Brain microvascular endothelial cell (primary cell): Measurements from ENCODE around the gene TRIM50.
"Not testable (repeated sequence)": the region's sequence is repeated elsewhere in the genome, so short reads cannot be mapped to it uniquely, and the experiment has no call there.

Source experiments
- DNase-seq: peaks from one replicate; pipeline ENCODE4 v3.0.0-alpha.2; 2020
- H3K27ac ChIP-seq: fragments of 250-450 bp; sonication (Bioruptor Pico); 2 replicates; pipeline ENCODE4 v1.5.1; 2020; ENCODE audit warnings: mild to moderate bottlenecking, moderate library complexity
- H3K27me3 ChIP-seq: fragments of 250-450 bp; sonication (Bioruptor Pico); replicated peaks from 2 replicates; pipeline ENCODE4 v1.5.1; 2020; ENCODE audit warnings: mild to moderate bottlenecking
- H3K36me3 ChIP-seq: fragments of 250-450 bp; sonication (Bioruptor Pico); replicated peaks from 2 replicates; pipeline ENCODE4 v1.5.1; 2020; ENCODE audit warnings: mild to moderate bottlenecking
- H3K4me3 ChIP-seq: 2 replicates; pipeline ENCODE4 v1.5.1; 2011; ENCODE audit warnings: low read depth, mild to moderate bottlenecking, control low read depth, low read length, moderate library complexity
- in situ Hi-C: cut with HindIII; loops from 2 replicates; pipeline ENCODE4 v1.10.0; 2017; ENCODE audit warnings: low sequenced_read_pairs, low pct_ligation_motif_present
- TF ChIP-seq, protein P1 (sequence below): IDR thresholded peaks from 2 replicates; pipeline ENCODE4 v1.5.1; 2011; ENCODE audit warnings: low read depth, mild to moderate bottlenecking, moderate library complexity, low read length, control low read depth, inconsistent platforms; ENCODE audit errors: missing control alignments

TRIM50 gene

DNA sequence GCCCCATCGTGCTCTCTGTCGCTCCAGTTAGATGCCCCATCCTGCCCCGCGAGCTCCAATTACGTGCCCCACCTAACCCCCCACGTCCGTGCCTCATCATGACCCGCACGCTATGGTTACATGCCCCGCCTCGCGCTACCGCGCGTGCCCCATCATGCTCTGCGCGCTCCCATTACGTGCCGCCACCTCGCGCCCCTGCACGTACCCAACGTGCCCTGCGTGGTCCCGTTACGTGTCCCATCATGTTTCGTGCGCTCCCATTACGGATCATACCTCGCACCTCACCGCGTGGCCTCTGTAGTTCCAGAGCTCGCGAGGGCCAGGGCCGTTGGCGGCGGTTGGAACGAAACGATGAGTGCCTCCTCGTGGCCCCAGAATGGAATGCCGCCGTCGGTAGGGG is at the start of gene TRIM50, which contains the start of gene FKBP6:
TRIM50 (minus strand) TSS at position 161 of the 400 bp plus-strand sequence. CDS start 3,295 bp downstream, outside the sequence.
FKBP6 (plus strand) TSS at position 240 of the 400 bp plus-strand sequence. CDS start 268 bp downstream, outside the sequence.
- H3K27ac ChIP-seq, H3K36me3 ChIP-seq, H3K4me3 ChIP-seq, H3K27me3 ChIP-seq, DNase-seq, in situ Hi-C loops: not testable (repeated sequence)

DNA sequence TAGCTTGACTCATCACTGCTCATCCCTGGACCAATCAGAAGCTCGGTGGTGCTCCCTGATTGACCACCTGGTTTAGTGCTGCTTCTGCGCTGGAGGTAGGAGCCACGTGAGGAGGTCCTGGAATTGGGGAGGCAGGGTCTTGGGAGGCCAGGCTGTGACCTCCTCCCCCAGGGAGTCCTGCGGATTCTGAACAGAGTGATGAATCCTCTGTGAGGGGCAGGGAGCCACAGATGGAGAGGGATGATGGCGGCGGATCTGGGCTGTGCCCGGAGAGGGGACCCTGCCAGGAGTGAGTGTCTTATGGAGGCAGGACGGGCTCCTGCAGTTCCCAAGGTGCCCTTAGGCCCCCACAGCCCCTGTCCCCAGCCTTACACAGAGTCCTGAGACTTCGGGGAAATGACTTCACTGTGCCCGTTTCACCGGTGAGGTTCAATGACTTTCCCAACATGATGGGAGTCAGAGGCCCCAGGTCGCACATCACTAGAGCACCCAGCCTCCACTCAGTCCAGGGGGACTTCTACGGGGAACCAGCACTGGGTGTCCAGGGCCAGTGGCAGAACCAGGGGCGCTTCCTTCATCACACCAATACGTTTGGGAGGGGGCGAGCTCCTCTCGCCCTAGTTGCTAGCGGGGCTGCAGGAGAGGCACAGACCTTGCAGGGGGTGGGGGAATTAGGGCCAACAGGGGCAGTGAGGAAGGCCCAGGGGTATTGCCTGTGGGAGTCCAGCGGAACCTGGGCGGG is 49.0 kb upstream of the TRIM50 start:
- H3K27me3 ChIP-seq = no peaks in the 10 kb centered on the region
- no peak overlapping the region for H3K27ac ChIP-seq
- in situ Hi-C loops = no loop called here
- no peak overlapping the region for H3K4me3 ChIP-seq
- no peak for DNase-seq
- TF ChIP-seq, protein P1, sequence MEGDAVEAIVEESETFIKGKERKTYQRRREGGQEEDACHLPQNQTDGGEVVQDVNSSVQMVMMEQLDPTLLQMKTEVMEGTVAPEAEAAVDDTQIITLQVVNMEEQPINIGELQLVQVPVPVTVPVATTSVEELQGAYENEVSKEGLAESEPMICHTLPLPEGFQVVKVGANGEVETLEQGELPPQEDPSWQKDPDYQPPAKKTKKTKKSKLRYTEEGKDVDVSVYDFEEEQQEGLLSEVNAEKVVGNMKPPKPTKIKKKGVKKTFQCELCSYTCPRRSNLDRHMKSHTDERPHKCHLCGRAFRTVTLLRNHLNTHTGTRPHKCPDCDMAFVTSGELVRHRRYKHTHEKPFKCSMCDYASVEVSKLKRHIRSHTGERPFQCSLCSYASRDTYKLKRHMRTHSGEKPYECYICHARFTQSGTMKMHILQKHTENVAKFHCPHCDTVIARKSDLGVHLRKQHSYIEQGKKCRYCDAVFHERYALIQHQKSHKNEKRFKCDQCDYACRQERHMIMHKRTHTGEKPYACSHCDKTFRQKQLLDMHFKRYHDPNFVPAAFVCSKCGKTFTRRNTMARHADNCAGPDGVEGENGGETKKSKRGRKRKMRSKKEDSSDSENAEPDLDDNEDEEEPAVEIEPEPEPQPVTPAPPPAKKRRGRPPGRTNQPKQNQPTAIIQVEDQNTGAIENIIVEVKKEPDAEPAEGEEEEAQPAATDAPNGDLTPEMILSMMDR = no peak
- no peaks in the 10 kb centered on the region for H3K36me3 ChIP-seq

DNA sequence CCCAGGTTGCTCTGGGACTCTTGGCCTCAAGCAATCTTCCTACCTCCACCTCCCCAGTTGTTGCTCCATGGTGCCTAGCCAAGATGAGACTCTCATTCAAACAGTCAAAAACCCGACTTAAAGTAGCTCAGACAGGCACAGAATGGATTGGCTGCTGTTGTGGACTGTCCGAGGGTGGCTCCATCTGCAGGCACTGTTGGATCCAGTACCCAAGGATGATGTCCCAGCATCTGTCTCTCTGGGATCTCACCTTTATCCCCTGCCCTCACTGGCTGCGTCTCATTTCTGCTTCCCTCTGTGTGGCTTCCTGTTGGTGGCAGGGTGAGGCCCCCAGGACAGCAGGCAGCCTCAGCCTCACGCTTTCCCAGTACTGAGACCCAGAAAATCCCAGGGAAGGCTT is 48.4 kb upstream of the TRIM50 start:
- H3K4me3 ChIP-seq, H3K36me3 ChIP-seq, H3K27ac ChIP-seq, DNase-seq, H3K27me3 ChIP-seq, in situ Hi-C loops: not testable (repeated sequence)

DNA sequence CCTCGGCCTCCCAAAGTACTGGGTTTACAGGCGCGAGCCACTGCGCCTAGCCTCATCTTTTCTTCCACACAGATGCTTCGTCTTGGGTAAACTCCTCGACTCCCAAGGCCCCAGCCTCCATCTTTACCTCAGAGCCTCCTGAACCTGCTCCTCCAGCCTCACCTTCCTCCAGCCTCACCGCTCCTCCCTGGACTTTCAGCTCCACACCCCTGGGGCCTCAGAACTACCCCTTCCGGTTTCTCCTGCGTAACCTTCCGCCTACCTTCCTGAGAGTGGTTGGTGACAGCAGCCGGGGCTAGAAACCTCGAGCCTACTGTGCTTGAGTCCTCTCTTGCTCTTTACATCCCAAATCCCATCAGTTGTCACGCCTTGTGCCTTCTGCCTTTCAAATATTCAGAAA is 45.9 kb upstream of the TRIM50 start:
- in situ Hi-C loops = no loop called here
- no peak for DNase-seq
- Histone ChIP-seq H3K36me3 (no peaks in the 10 kb centered on the region), H3K4me3 (no peak overlapping the region), H3K27me3 (no peaks in the 10 kb centered on the region), H3K27ac (no peak overlapping the region)
- TF ChIP-seq, protein P1 = no peak

DNA sequence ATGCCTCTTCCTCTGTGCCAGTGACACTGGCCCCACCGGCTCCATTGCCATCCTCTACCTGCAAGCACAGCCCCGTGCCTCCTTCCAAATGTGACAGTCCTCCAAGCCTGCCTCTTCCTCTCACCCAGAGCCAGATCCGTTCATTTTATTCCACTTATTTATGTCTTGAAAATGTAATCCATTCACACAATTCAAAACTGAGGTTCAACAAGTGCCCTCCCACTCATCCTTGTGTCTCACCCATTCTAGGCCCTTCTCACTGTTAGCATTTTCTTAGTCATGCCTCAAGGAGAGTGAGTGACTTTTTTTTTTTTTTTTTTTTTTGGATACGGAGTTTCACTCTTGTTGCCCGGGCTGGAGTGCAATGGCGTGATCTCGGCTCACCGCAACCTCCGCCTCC is 41.7 kb upstream of the TRIM50 start:
- no peak overlapping the region for H3K27ac ChIP-seq
- in situ Hi-C loops = no loop called here
- DNase-seq = no peak

DNA sequence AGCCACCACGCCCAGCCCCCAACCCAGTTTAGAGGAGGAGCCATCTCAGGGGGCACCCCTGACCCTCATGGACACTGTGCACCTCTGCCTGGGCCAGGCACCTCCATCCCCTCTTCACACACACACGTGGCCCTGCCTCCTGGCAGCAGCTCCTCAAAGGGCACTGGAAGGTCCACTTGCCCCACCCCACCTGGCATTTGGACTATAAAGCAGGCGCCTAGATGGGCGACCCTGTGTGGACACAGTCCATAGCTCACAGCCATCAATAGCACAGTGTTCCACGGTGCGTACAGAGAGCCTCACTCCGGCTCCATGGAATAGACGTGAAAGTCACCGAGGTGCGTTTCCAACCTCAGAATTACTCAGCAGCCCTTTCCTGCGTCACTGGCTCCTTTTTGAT is 41.1 kb upstream of the TRIM50 start:
- Histone ChIP-seq H3K27me3 (peaks cover 2% of the 10 kb centered on the region), H3K36me3 (no peaks in the 10 kb centered on the region), H3K27ac (no peak overlapping the region), H3K4me3 (no peak overlapping the region)
- in situ Hi-C loops = no loop called here
- TF ChIP-seq, protein P1 = no peak
- no peak for DNase-seq

More for the DNA sequence above, 41.7 kb upstream of the TRIM50 start:
- Histone ChIP-seq H3K36me3 (no peaks in the 10 kb centered on the region), H3K4me3 (no peak overlapping the region), H3K27me3 (no peaks in the 10 kb centered on the region)
- TF ChIP-seq, protein P1 = no peak

DNA sequence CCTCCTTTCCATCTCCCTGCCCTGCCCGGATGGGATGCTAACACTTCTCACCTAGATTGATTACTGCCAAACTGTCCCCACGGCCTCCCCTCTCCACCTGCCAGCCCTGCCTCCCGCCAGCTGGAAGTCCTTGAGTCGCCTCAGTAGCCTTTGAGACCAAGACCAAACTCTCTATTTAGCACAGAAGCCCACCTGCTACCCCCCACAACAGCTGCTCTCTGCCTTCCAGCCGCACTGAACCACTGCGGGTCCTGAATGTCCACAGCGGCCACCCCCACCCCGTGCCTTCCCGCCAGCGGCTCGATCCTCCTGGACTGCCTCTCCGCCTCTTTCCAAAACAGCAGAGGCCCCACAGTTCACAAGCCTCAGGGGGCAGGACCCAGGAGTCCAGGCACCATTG is 39.1 kb upstream of the TRIM50 start:
- in situ Hi-C loops = no loop called here
- Histone ChIP-seq H3K4me3 (no peak overlapping the region), H3K27me3 (peaks cover 4% of the 10 kb centered on the region), H3K36me3 (no peaks in the 10 kb centered on the region), H3K27ac (no peak overlapping the region)
- no peak for DNase-seq
- TF ChIP-seq, protein P1 = no peak
